Measurements from ENCODE around the gene NOTCH1. TPM values are rescaled to one million over a fixed set of nuclear protein-coding genes. Genes with fewer than 3 reads are reported as not detected.

NOTCH1 gene
- total and polyA plus RNA-seq, 2 of the 13 experiments (the other 11 are each of a cell fraction or from before 2014, with no cell fraction given): 0.09 to 0.35 TPM

DNA sequence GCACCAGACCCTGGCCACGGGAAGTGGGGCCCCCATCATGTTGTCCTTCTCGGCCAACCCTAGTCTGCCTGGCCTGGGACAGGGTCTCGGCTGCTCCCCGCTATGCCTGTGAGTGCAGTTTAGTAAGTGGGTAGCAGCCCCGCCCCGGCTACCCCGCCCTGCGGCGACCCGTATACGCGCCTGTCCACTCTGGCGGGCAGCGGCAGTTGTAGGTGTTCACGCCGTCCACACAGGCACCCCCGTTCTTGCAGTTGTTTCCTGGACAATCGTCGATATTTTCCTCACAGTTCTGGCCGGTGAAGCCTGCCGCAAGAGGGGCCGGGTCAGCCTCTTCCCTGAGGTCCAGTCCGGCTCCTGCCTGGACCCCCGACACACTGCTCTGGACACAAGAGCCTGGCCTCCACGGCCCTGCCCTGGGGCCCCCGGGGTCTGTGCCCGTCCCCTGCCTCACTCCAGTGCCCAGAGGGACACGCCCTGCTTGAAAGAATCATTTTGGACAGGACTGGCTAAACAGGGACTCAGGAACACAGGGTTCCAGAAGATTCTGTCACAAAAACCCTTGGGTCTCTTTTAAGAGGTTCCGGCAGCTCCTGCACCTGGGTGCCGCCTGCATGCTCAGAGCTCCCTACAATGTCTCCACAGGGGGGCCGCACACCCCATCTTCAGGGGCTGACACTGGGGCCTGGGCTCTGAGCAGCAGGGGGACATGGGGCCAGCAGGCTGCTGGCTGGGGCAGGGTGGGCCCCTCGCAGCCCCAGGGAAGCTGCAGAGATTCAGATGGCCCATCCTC, 26.4 kb downstream of the NOTCH1 start (continued):
- TF ChIP-seq, protein P1, sequence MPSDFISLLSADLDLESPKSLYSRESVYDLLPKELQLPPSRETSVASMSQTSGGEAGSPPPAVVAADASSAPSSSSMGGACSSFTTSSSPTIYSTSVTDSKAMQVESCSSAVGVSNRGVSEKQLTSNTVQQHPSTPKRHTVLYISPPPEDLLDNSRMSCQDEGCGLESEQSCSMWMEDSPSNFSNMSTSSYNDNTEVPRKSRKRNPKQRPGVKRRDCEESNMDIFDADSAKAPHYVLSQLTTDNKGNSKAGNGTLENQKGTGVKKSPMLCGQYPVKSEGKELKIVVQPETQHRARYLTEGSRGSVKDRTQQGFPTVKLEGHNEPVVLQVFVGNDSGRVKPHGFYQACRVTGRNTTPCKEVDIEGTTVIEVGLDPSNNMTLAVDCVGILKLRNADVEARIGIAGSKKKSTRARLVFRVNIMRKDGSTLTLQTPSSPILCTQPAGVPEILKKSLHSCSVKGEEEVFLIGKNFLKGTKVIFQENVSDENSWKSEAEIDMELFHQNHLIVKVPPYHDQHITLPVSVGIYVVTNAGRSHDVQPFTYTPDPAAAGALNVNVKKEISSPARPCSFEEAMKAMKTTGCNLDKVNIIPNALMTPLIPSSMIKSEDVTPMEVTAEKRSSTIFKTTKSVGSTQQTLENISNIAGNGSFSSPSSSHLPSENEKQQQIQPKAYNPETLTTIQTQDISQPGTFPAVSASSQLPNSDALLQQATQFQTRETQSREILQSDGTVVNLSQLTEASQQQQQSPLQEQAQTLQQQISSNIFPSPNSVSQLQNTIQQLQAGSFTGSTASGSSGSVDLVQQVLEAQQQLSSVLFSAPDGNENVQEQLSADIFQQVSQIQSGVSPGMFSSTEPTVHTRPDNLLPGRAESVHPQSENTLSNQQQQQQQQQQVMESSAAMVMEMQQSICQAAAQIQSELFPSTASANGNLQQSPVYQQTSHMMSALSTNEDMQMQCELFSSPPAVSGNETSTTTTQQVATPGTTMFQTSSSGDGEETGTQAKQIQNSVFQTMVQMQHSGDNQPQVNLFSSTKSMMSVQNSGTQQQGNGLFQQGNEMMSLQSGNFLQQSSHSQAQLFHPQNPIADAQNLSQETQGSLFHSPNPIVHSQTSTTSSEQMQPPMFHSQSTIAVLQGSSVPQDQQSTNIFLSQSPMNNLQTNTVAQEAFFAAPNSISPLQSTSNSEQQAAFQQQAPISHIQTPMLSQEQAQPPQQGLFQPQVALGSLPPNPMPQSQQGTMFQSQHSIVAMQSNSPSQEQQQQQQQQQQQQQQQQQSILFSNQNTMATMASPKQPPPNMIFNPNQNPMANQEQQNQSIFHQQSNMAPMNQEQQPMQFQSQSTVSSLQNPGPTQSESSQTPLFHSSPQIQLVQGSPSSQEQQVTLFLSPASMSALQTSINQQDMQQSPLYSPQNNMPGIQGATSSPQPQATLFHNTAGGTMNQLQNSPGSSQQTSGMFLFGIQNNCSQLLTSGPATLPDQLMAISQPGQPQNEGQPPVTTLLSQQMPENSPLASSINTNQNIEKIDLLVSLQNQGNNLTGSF (CRISPR knock-in tag; IDR thresholded peaks at IDR 0.05): no peak
- no peak for TF ChIP-seq NCOA2 (CRISPR knock-in tag; IDR thresholded peaks at IDR 0.05)
- TF ChIP-seq, protein P2, sequence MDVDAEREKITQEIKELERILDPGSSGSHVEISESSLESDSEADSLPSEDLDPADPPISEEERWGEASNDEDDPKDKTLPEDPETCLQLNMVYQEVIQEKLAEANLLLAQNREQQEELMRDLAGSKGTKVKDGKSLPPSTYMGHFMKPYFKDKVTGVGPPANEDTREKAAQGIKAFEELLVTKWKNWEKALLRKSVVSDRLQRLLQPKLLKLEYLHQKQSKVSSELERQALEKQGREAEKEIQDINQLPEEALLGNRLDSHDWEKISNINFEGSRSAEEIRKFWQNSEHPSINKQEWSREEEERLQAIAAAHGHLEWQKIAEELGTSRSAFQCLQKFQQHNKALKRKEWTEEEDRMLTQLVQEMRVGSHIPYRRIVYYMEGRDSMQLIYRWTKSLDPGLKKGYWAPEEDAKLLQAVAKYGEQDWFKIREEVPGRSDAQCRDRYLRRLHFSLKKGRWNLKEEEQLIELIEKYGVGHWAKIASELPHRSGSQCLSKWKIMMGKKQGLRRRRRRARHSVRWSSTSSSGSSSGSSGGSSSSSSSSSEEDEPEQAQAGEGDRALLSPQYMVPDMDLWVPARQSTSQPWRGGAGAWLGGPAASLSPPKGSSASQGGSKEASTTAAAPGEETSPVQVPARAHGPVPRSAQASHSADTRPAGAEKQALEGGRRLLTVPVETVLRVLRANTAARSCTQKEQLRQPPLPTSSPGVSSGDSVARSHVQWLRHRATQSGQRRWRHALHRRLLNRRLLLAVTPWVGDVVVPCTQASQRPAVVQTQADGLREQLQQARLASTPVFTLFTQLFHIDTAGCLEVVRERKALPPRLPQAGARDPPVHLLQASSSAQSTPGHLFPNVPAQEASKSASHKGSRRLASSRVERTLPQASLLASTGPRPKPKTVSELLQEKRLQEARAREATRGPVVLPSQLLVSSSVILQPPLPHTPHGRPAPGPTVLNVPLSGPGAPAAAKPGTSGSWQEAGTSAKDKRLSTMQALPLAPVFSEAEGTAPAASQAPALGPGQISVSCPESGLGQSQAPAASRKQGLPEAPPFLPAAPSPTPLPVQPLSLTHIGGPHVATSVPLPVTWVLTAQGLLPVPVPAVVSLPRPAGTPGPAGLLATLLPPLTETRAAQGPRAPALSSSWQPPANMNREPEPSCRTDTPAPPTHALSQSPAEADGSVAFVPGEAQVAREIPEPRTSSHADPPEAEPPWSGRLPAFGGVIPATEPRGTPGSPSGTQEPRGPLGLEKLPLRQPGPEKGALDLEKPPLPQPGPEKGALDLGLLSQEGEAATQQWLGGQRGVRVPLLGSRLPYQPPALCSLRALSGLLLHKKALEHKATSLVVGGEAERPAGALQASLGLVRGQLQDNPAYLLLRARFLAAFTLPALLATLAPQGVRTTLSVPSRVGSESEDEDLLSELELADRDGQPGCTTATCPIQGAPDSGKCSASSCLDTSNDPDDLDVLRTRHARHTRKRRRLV (CRISPR knock-in tag; IDR thresholded peaks at IDR 0.05): no peak
- no peak for TF ChIP-seq ZNF335 (CRISPR knock-in tag; IDR thresholded peaks at IDR 0.05)
